ENCODE data around the gene PRPF31. TPM values are rescaled to one million over a fixed set of nuclear protein-coding genes. Genes with fewer than 3 reads are reported as not detected.

PRPF31 gene
- total and polyA plus RNA-seq, 11 donors: 30.0 to 58.4 (median 41.4) TPM

GRCh38 chr19:54114340-54115108, 1.0 kb upstream of the PRPF31 start:
- Histone ChIP-seq H3K9me3 (no peaks in the 10 kb centered on the region), H3K36me3 (peaks cover 0 to 44% (median 32%) of the 10 kb centered on the region in 9 donors), H3K4me1 (peaks cover 4 to 26% (median 22%) of the 10 kb centered on the region in 12 donors), H3K27me3 (no peaks in the 10 kb centered on the region), H3K27ac (peak overlapping the region in 11 of 12 donors; percentile 82 to 95 (median 92)), H3K4me3 (peak overlapping the region; percentile 57 to 99 (median 80))
- DNase-seq: peak in 3 of 5 donors; percentile 49 to 56 (median 50)
- TF ChIP-seq, protein P1, sequence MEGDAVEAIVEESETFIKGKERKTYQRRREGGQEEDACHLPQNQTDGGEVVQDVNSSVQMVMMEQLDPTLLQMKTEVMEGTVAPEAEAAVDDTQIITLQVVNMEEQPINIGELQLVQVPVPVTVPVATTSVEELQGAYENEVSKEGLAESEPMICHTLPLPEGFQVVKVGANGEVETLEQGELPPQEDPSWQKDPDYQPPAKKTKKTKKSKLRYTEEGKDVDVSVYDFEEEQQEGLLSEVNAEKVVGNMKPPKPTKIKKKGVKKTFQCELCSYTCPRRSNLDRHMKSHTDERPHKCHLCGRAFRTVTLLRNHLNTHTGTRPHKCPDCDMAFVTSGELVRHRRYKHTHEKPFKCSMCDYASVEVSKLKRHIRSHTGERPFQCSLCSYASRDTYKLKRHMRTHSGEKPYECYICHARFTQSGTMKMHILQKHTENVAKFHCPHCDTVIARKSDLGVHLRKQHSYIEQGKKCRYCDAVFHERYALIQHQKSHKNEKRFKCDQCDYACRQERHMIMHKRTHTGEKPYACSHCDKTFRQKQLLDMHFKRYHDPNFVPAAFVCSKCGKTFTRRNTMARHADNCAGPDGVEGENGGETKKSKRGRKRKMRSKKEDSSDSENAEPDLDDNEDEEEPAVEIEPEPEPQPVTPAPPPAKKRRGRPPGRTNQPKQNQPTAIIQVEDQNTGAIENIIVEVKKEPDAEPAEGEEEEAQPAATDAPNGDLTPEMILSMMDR (IDR thresholded peaks at IDR 0.05): no peak
- TF ChIP-seq POLR2A (IDR thresholded peaks at IDR 0.05): no peak
- intact Hi-C loops (cut with DNase I): loop anchor here in 3 of 10 donors (1.0 kb wide), 3 partner anchors 11 to 23 kb away; partner anchors contain the start of genes NDUFA3 (in 2 of the 3) and CNOT3 (in 1 of the 3)
- 12 to 42% (median 25%) methylated on average over 13 to 28 of the region's 28 CpGs for WGBS, 4 donors
- ATAC-seq: peak; percentile 13 to 62 (median 35)

DNA sequence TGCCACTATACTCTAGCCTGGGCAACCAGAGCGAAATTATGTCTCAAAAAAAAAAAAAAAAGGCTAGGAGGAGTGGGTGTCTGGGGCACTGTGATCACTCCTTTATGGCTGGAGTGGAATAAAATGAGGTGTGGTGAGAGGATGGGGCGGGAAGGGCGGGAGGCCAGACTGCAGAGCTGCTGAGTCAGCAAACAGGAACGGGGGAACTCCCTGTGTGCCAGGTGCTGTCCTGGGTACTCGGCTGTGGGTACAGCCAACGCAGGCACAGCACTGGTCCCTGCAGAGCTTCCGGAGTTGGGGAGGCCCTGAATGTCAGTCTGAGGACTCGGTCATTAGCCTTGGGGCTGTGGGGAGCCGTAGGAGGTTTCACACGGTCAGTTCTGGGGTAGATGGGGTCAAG, 5.7 kb downstream of the PRPF31 start:
- Histone ChIP-seq H3K4me3 (no peak overlapping the region), H3K36me3 (peaks cover 0 to 80% (median 79%) of the 10 kb centered on the region in 9 donors), H3K27ac (no peak overlapping the region), H3K4me1 (peaks cover 2 to 10% (median 8%) of the 10 kb centered on the region in 12 donors), H3K27me3 (no peaks in the 10 kb centered on the region), H3K9me3 (no peaks in the 10 kb centered on the region)
- no peak for TF ChIP-seq POLR2A (IDR thresholded peaks at IDR 0.05)
- TF ChIP-seq, protein P1 (IDR thresholded peaks at IDR 0.05): no peak
- intact Hi-C loops (cut with DNase I): no loop called here
- 95 to 97% (median 97%) methylated on average over 10 of the region's 10 CpGs for WGBS, 4 donors
- ATAC-seq (no peak), DNase-seq (no peak)

- DNase-seq: no peak
- ATAC-seq: no peak
- WGBS, 4 donors: 90 to 94% (median 93%) methylated on average over 13 to 17 of the region's 17 CpGs
- Histone ChIP-seq H3K4me3 (no peak overlapping the region), H3K4me1 (no peaks in the 10 kb centered on the region), H3K9me3 (no peaks in the 10 kb centered on the region), H3K27me3 (no peaks in the 10 kb centered on the region), H3K27ac (no peak overlapping the region), H3K36me3 (peaks cover 0 to 98% (median 95%) of the 10 kb centered on the region in 9 donors)
- TF ChIP-seq POLR2A (IDR thresholded peaks at IDR 0.05): no peak
- TF ChIP-seq, protein P1 (IDR thresholded peaks at IDR 0.05): no peak
- intact Hi-C loops (cut with DNase I): no loop called here
These were observed 8.1 kb downstream of the PRPF31 start for GRCh38 chr19:54123682-54124081.

DNA sequence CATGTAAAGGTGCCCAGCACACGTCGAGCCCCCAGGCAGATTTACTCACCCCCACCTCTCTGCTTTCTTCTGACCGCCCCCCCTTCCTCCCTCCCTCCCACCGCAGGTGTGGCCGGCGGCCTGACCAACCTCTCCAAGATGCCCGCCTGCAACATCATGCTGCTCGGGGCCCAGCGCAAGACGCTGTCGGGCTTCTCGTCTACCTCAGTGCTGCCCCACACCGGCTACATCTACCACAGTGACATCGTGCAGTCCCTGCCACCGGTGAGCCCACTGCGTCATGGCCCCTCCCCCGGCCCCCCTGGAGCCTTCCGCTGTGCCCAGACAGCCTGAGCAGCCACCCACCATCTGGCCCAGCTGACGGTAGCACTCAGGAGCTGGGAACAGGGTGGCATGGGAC, 8.8 kb downstream of the PRPF31 start:
- no peak overlapping the region for H3K27ac ChIP-seq
- no peak overlapping the region for H3K4me3 ChIP-seq
- H3K36me3 ChIP-seq: peaks cover 0 to 99% (median 95%) of the 10 kb centered on the region in 9 donors
- intact Hi-C loops (cut with DNase I): no loop called here
- TF ChIP-seq, protein P1 (IDR thresholded peaks at IDR 0.05): no peak
- TF ChIP-seq POLR2A (IDR thresholded peaks at IDR 0.05): no peak
- no peaks in the 10 kb centered on the region for H3K27me3 ChIP-seq
- DNase-seq (no peak), ATAC-seq (no peak)
- no peaks in the 10 kb centered on the region for H3K9me3 ChIP-seq
- no peaks in the 10 kb centered on the region for H3K4me1 ChIP-seq
- WGBS, 4 donors: 89 to 94% (median 94%) methylated on average over 16 to 19 of the region's 19 CpGs
